H54 (cell line): Measurements from ENCODE around the gene SIRT7.

Experiments
- DNase-seq: peaks from one replicate; pipeline ENCODE4 v3.0.0; 2011; ENCODE audit warnings: low spot score, mixed read lengths; ENCODE audit not compliant: insufficient read length
- FAIRE-seq: peaks from 3 replicates; lab custom pipeline; 2011; peaks lifted over from hg19 to GRCh38; lab: Jason Lieb, UNC
- POLR2A ChIP-seq: IDR thresholded peaks from 2 replicates; pipeline ENCODE4 v1.6.1; 2011; ENCODE audit warnings: low read depth, mild to moderate bottlenecking, low read length

The SIRT7 gene

GRCh38 chr17:81898029-81898866 is 19.7 kb downstream of the SIRT7 start:
- peak; percentile 90 for DNase-seq
- no peak for FAIRE-seq
- TF ChIP-seq POLR2A, result no peak

- DNase-seq, result no peak
- no peak for TF ChIP-seq POLR2A
- FAIRE-seq, result no peak
These were observed 22.6 kb downstream of the SIRT7 start for GRCh38 chr17:81895400-81895799.

- FAIRE-seq, result no peak
- no peak for DNase-seq
- TF ChIP-seq POLR2A, result no peak
These were observed 26.7 kb downstream of the SIRT7 start for GRCh38 chr17:81891303-81891552.

GRCh38 chr17:81890447-81891302 is 27.3 kb downstream of the SIRT7 start:
- no peak for TF ChIP-seq POLR2A
- no peak for DNase-seq
- no peak for FAIRE-seq

GRCh38 chr17:81889602-81890001 is 28.4 kb downstream of the SIRT7 start:
- DNase-seq (no peak), FAIRE-seq (no peak)
- TF ChIP-seq POLR2A, result no peak

GRCh38 chr17:81888988-81889595 is 28.9 kb downstream of the SIRT7 start:
- no peak for TF ChIP-seq POLR2A
- DNase-seq, result no peak
- no peak for FAIRE-seq

- TF ChIP-seq POLR2A, result no peak
- FAIRE-seq (no peak), DNase-seq (no peak)
These were observed 29.6 kb downstream of the SIRT7 start for GRCh38 chr17:81888105-81888987.

- peak; percentile 94 for DNase-seq
- peak; percentile 27 for FAIRE-seq
- 0 out of 2 replicates have a peak, but pooled peaks have one; percentile 33 for TF ChIP-seq POLR2A
These were observed 32.0 kb downstream of the SIRT7 start for GRCh38 chr17:81885869-81886548.

- no peak for TF ChIP-seq POLR2A
- FAIRE-seq, result no peak
- DNase-seq, result no peak
These were observed 32.5 kb downstream of the SIRT7 start for GRCh38 chr17:81885454-81885853.

- FAIRE-seq (no peak), DNase-seq (no peak)
- TF ChIP-seq POLR2A, result no peak
These were observed 33.0 kb downstream of the SIRT7 start for GRCh38 chr17:81884968-81885367.

GRCh38 chr17:81884520-81884919 is 33.5 kb downstream of the SIRT7 start:
- TF ChIP-seq POLR2A, result no peak
- no peak for DNase-seq
- no peak for FAIRE-seq

- no peak for TF ChIP-seq POLR2A
- no peak for DNase-seq
- no peak for FAIRE-seq
These were observed 38.9 kb downstream of the SIRT7 start for GRCh38 chr17:81879121-81879520.

GRCh38 chr17:81878294-81878693 is 39.7 kb downstream of the SIRT7 start:
- no peak for FAIRE-seq
- no peak for TF ChIP-seq POLR2A
- no peak for DNase-seq
